Fibroblast of skin of left biceps (primary cell): ENCODE data around the gene TRAF4.
"Not testable (repeated sequence)": the region's sequence is repeated elsewhere in the genome, so short reads cannot be mapped to it uniquely, and the experiment has no call there.

Source experiments
- DNase-seq, 2 experiments: peaks; one replicate each; pipeline ENCODE4 v3.0.0-alpha.2; 2013; ENCODE audit warnings: low read depth in 2 of 2

The TRAF4 gene

DNA sequence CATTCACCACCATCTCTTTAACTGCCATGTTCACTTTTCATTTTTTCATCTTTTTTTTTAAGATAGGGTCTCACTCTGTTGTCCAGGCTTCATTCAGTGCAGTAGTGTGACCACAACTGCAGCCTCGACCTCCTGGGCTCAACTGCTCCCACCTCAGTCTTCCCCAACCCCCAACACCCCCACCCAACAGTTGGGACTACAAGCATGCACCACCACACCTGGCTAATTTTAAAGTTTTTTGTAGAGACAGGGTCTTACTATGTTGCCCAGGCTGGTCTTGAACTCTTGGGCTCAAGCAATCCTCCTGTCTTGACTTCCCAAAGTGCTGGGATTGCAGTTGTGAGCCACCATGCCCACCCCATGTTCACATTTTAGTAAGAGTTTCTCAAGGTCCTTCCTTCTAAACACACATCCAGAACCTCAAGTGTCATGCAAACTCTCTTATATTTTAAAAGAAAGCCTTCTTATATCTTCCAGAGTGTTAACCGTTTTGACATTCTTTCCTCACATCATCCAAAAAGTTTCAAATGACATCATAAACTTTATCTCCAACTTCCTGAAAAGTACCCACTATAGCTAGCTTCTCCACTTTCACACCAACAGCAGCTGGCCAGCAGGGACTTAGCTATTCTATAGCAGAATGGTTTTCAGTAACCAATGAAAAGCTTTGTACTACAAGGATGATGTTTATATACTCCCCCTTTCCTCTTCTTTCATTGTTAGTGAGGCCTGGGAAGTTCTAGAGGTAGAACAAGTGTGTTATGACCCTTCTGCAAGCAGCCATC, 49.3 kb downstream of the TRAF4 start:
- no peak for DNase-seq

DNA sequence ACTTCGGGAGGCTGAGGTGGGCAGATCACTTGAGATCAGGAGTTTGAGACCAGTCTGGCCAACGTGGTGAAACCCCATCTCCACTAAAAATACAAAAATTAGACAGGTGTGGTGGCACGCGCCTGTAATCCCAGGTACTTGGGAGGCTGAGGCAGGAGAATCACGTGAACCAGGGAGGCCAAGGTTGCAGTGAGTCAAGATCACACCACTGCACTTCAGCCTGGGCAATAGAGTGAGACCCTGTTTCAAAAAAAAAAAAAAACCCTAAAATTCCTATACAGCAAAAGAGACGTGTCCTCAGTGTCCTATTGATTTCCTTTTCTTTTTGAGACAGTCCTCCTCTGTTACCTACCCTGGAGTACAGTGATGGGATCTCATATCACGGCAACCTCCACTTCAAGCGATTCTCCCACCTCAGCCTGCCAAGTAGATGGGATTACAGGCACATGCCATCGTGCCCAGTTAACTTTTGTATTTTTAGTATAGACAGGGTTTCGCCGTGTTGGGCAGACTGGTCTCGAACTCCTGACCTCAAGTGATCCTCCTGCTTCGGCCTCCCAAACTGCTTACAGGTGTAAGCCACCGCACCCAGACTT, 51.1 kb downstream of the TRAF4 start:
- DNase-seq = not testable (repeated sequence)

DNA sequence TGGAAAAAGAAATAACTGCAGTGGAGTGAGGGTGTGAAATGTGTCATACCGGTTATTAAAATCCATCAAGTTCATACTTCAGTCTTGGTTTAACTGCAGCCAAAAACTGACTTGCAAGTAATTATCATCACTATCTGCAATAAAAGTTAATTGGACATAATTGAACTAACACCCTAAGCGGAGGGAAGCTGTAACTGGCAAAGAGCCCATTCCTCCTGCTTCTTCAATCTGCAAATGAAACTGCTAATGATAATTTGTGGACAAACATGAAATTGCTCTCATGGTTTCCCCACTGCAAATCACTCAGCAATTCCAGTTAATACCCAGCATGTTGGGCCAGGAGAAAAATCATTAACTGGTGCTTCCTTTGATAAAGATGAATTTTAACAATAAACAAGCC, 52.3 kb downstream of the TRAF4 start:
- no peak for DNase-seq
